ENCODE measurements around the gene ISM2.

- TF ChIP-seq SPI1 (IDR thresholded peaks at IDR 0.05; ENCODE audit: borderline replicate concordance, low read depth, low read length) (no peak), FOXM1 (IDR thresholded peaks at IDR 0.05; ENCODE audit: low read depth) (no peak), FOXM1 (CRISPR knock-in tag; IDR thresholded peaks at IDR 0.05; ENCODE audit: low read depth) (no peak), U2AF2 (optimal IDR thresholded peaks at IDR 0.05; ENCODE audit: low read depth, low read length) (no peak), SMAD4 (CRISPR knock-in tag; conservative IDR thresholded peaks at IDR 0.05) (no peak), NFIC (IDR thresholded peaks at IDR 0.05) (no peak)
- TF ChIP-seq, protein P1, sequence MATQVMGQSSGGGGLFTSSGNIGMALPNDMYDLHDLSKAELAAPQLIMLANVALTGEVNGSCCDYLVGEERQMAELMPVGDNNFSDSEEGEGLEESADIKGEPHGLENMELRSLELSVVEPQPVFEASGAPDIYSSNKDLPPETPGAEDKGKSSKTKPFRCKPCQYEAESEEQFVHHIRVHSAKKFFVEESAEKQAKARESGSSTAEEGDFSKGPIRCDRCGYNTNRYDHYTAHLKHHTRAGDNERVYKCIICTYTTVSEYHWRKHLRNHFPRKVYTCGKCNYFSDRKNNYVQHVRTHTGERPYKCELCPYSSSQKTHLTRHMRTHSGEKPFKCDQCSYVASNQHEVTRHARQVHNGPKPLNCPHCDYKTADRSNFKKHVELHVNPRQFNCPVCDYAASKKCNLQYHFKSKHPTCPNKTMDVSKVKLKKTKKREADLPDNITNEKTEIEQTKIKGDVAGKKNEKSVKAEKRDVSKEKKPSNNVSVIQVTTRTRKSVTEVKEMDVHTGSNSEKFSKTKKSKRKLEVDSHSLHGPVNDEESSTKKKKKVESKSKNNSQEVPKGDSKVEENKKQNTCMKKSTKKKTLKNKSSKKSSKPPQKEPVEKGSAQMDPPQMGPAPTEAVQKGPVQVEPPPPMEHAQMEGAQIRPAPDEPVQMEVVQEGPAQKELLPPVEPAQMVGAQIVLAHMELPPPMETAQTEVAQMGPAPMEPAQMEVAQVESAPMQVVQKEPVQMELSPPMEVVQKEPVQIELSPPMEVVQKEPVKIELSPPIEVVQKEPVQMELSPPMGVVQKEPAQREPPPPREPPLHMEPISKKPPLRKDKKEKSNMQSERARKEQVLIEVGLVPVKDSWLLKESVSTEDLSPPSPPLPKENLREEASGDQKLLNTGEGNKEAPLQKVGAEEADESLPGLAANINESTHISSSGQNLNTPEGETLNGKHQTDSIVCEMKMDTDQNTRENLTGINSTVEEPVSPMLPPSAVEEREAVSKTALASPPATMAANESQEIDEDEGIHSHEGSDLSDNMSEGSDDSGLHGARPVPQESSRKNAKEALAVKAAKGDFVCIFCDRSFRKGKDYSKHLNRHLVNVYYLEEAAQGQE (IDR thresholded peaks at IDR 0.05; ENCODE audit: borderline replicate concordance) = no peak
- TF ChIP-seq, protein P1 (CRISPR knock-in tag; IDR thresholded peaks at IDR 0.05; ENCODE audit: low read depth) = no peak
- TF ChIP-seq, protein P2, sequence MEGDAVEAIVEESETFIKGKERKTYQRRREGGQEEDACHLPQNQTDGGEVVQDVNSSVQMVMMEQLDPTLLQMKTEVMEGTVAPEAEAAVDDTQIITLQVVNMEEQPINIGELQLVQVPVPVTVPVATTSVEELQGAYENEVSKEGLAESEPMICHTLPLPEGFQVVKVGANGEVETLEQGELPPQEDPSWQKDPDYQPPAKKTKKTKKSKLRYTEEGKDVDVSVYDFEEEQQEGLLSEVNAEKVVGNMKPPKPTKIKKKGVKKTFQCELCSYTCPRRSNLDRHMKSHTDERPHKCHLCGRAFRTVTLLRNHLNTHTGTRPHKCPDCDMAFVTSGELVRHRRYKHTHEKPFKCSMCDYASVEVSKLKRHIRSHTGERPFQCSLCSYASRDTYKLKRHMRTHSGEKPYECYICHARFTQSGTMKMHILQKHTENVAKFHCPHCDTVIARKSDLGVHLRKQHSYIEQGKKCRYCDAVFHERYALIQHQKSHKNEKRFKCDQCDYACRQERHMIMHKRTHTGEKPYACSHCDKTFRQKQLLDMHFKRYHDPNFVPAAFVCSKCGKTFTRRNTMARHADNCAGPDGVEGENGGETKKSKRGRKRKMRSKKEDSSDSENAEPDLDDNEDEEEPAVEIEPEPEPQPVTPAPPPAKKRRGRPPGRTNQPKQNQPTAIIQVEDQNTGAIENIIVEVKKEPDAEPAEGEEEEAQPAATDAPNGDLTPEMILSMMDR (IDR thresholded peaks at IDR 0.05 in 2 of 3, conservative IDR thresholded peaks at IDR 0.05 in 1 of 3; ENCODE audit: insufficient read depth in 2 of 3, low read depth in 1 of 3, low read length in 3 of 3) = no peak
- TF ChIP-seq, protein P3, sequence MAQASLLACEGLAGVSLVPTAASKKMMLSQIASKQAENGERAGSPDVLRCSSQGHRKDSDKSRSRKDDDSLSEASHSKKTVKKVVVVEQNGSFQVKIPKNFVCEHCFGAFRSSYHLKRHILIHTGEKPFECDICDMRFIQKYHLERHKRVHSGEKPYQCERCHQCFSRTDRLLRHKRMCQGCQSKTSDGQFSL (CRISPR knock-in tag; IDR thresholded peaks at IDR 0.05) = no peak
- TF ChIP-seq, protein P3 (tag; IDR thresholded peaks at IDR 0.05) = no peak
These were observed 17.5 kb upstream of the ISM2 start for GRCh38 chr14:77516126-77516525.
